ENCODE measurements around the gene NDRG2.
A peak's percentile ranks its signal among the peaks of the same experiment; 100 is the strongest.
"Not testable (repeated sequence)": the region's sequence is repeated elsewhere in the genome, so short reads cannot be mapped to it uniquely, and the experiment has no call there.

The NDRG2 gene

DNA sequence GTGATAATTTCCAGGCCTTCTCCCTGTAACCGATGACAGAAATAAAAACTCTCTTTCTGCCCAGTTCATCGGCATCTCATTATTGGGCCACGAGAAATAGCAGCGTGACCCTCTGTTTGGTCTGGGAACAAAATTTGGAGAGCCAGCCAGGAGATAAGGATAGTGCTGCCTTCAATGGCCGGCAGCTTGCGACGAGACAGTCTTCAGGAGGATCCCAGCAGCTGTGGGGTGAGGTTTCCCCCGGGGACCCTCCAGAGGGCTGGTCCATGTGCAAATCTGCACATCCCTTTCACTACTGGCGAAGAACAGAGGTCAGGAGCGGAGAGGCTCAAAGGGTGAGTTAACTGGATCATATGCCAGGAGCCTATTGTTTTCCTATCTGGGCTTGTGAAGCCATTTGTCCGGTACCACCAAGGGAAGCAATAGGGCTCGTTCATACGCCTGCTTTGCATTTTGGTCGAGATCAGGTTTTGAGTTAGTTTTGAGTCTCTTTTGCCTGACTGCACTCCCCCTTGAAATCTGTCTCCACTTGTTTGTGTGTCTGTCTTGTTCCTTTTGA is 21.0 kb downstream of the NDRG2 start:
- DNase-seq: no peak

DNA sequence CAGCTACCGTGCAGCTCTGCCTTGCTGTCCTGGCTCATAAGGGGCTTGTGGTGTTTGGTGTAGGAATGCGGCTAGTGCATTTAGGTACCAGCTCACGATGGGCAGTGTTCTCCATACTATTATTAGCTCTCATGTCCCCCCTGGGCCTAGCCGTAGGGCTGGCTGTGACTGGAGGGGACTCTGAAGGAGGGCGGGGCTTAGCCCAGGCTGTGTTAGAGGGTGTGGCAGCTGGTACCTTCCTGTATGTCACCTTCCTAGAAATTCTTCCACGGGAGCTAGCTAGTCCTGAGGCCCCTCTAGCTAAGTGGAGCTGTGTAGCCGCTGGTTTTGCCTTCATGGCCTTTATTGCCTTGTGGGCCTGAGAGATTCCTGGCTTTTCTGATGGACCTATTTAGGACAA is 23.6 kb downstream of the NDRG2 start:
- no peak for DNase-seq

DNA sequence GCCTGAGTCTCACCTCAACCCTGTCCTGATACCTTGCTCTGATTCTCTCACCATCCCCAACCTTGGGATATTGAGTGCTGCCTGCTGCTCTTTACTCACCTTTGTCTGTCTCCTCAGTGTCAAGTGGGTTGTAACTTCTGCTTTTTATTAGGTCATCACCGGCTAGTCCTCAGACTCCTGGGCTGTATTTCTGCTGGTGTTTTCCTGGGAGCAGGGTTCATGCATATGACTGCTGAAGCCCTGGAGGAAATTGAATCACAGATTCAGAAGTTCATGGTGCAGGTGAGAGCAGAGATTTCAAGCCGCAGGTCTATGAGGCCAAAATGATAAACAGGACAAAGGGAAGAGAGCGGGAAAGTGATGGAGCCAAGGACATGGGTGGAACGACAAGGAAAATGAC is 25.3 kb downstream of the NDRG2 start:
- DNase-seq: no peak

DNA sequence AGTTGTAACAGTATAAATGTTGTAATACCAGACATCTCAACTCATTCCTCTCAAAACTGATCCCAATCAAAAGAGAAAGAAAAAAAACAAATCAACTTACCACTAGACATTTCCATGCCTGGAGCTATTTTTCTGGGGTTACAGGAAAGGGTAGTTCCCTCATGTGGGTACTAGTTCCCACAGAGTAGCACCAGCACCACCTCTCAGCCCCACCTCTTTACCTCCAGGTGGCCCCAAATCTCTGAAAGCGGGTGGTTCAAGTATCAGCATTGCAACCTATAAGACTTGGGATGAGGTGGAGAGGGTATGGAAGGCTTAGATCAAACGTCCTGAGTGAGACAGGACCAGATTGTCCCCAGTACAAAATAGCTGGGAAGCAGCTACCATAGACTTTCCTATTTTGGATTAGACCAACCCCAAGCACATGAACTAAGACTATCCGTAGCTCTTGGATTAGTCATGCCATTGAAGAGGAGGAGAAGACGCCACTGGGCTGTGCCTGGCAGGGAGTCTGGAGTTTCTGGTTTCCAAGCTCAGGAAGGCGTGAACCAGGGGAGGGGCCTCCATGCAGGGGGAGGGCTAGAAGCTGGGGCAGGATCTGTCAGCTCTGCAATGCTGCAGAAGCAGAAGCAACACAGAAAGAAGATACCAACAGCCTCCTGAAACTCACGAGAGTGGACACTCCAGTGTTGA is 26.0 kb downstream of the NDRG2 start, which contains the start of gene SLC39A2:
Gene SLC39A2 (plus strand): TSS at position 620 of the 693 bp plus-strand sequence. CDS start 154 bp downstream, outside the sequence.
- DNase-seq: no peak

DNA sequence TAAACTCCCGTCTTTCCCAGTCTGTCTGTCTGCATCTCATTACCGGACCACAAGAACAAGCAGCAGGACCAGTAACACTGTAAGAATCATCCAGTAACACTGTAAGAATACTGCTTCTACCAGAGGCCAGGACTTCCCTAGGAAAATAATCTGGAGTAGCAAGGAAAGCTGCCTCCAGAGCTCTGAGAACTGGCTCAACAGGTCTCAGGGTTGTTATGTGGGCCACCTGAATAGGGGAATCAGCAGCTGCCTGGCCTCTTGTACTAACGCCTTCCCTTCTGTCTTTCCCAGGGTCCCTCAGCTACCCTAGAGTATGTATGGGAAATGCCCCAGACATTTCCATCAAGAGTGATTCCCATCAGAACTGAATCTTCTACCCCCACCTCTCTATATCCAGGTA is 26.7 kb downstream of the NDRG2 start:
- no peak for DNase-seq

DNA sequence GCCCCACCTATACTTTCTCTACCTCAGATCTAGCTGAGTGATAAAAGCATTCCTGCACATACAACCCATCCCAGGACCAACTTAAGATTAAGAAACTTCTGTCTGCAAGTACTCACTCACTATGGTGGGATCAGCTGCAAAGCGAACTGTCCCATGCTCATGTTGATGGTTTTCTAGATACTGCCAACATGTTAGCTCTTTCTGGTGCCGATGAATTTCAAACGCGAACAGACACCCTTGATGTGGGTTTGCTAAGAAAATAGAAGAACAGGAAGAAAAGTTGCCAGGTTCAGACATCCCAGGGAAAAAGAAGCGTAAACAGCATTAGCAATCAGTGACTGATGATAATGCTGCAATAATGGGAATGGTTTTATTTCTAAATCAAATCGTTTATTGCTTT is 27.3 kb downstream of the NDRG2 start:
- DNase-seq: no peak

DNA sequence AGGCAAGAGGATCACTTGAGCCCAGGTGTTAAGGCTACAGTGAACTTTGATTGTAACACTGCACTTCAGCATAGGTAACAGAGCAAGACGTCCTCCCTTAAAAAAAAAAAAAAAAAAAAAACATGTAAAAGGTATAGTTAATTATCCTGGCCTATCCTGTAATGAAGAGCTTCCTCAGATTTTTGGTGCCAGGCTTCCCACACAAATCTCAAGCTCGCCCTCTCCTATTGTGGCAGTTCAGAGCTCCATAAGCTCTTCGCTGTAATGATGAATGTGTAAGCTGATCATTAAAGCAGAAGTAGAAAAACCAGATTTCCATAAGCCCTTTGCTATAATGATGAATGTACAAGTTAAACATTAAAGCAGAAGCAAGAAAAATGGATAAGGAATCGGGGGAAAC is 27.7 kb downstream of the NDRG2 start:
- no peak for DNase-seq

DNA sequence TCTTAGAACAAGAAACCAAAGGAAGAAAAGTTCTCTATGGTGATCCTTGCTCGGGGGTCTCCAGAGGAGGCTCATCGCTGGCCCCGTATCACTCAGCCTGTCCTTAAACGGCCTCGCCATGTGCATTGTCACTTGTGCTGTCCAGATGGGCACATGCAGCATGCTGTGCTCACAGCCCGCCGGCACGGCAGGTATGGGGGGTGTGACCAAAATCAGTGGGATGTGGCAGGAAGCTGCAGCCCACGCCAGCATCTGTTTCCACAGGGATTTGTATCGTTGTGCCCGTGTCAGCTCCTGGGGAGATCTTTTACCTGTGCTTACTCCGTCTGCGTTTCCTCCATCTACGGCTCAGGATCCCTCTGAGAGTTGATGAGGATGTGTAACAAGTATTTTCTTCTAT is 28.3 kb downstream of the NDRG2 start:
- DNase-seq: no peak

DNA sequence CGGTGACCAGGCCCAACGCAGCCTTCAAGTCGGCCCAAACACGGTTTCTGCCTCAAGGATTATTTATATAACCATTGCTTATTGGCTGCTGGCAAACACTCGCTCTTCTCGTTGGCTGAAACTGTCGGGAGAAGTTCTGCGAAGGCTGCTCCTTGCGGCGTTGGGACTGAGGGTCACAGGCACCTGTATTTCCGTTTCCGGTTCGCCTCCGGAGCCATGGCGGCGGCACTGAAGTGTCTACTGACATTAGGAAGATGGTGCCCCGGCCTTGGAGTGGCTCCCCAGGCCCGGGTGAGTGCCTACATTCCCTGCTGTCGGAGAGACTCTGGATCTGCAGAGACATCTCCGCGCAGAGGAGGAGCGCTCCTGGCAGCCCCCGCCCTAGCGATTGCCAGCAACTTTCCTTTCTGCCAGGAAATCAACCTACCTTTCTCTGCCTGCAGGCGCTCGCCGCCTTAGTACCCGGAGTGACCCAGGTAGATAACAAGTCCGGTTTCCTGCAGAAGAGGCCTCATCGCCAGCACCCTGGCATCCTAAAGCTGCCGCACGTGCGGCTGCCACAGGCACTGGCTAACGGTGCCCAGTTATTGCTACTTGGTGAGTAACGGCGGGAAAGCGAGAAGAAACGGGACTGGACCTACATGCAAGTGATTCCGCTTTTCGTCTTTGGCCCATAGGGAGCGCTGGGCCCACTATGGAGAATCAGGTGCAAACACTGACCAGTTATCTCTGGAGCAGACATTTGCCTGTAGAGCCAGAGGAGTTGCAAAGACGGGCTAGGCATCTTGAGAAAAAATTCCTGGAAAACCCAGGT is 34.9 kb downstream of the NDRG2 start, which contains the start of gene METTL17:
Gene METTL17 (plus strand): TSS at position 194 of the 814 bp plus-strand sequence. CDS start 23 bp downstream, at position 217.
- peak; percentile 90 for DNase-seq

DNA sequence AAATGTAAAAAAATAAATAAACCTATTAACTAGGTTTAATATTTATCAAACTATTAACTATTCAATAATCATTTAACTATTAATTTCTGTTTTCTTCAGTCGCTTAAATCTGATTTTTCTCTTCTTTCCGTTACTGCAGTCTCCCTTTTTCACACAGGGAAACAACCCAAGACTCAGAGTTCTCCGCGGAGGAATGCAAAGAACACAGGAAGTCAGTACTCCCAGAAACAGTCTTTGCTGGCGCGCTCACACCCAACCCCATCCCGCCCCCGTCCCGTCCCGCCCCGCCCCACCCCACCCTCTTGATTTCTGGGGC is 35.4 kb downstream of the NDRG2 start:
- DNase-seq: no peak

DNA sequence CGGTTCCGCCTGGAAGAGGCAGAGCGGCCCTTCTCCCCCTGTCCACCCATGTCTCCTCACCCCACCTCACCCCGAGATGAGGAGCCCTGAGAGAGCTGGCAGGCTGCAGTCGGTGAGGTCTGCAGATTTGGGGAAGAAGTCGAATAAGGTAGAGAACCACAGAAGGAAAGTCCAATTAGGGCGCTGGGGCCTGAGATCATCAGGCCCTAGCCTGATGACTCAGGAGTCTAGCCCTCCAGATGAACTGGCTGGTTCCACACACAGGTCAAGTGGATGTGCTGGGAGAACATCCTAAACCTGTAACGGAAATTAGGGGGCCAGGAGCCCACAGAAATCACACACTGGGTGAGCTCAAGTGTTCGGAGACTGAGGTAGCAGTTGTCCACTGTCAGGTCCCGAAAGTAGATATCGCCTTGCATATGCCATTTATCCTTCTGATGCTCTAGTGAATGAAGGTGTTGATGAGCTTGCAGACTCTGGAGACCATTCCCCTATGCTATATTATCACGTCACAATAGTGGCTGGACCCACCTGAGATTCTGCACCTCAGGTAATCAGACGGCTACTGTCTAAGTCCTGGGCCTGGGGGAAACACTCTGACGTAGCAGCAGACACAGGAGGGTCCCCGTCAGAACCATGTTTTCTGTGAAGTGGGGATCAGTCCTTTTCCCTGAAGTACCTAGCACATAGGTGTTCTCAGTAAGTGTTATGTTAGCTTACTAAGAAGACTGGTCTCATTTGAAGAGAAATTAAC is 36.0 kb downstream of the NDRG2 start:
- no peak for DNase-seq

DNA sequence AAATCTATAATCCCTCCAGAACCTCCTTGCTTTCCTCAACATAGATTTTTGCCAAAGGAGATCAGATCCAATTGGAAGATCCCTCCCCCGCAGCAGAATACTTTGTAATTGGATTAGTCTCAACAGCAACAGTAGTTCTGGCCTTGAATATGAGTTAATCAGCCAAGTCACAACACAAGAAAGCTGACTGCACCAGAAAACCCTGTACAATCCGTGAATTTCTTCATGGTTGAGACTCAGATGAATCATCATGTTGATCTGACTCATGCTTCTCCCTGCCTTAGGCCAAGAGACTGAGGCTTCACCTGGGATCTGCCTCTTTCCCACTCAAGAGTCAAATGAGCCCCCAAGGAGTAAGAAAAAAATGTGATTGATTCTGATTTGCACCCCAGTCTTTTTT is 38.0 kb downstream of the NDRG2 start:
- DNase-seq: no peak

DNA sequence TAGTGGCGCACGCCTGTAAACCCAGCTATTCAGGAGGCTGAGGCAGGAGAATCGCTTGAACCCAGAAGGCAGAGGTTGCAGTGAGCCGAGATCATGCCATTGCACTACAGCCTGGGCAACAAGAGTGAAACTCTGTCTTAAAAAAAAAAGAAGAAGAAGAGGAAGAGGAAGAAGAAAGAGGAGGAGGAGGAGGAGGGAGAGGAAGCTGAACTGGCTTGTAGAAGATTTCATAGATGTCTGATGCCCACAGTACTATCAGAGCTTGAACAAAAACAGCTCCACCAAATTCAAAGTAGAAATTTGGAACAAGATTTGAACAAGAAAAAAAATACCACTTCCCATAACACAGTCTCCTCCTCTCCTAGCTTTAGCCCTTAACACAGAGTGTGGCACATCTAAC is 39.2 kb downstream of the NDRG2 start:
- DNase-seq: not testable (repeated sequence)

DNA sequence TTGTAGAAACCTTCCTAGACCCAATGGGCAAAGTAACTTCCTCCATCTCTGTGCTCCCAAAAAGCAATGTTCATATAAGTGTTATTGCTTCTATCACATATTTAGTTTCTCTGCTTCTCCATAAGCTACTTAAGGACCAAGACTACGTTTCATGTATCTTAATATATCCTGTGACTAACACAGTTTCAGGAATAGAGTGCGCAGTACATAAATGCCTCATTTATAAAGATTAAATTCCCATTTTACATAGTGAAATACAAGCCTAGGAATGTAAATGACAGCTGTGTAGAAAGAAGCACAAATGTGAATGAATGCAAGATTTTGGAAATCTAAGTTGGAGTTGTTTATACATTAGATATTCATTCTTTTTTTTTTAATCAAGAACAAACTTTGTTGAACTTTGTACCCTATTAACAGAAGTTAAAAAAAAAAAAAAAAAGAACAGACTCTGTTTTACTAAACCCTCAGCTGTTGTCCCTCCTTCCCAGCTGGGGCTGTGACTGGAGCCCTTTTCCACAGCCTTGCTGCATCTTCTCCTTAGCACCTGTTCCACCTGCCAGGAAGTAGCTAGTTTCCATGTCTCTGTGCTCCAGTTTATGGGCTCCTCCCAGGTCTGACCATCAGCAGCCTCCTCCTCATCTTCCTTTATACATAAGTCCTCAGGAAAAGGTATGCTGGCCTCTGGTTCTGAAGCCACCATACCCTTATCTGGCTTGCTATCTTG is 42.1 kb downstream of the NDRG2 start:
- no peak for DNase-seq

DNA sequence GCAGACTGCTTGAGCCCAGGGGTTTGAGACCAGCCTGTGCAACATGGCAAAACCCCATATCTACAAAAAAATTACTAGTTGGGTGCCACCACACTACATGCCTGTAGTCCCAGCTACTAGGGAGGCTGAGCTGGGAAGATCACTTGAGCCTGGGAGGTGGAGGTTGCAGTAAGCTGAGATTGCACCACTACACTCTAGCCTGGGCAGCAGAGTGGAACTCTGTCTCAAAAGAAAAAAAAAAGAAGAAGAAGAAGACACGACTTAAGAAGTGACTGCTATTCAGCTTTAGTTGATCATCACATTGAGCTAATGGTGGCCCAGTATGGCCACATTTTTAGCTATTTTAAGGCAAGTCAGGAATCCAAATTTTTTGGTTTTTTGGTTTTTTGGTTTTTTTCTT is 44.0 kb downstream of the NDRG2 start:
- no peak for DNase-seq

DNA sequence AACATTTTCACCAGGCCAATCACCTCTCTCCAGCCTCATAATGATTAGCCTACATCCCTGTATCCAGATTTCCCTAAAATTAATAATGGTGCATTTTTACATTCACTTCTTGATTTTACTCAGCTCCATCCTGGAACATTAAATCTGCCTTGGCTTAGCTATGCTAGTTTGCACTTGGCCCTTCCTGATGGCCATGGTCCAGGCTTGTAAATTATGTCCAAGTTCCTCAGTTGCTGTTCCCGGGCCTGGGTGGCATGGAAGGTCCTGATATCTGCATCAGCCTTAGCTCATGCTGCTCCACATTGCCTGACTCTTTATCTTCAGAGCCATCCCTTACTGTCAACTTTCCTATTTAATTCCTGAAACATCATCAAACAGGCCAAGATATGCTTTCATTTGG is 46.2 kb downstream of the NDRG2 start:
- DNase-seq: no peak

DNA sequence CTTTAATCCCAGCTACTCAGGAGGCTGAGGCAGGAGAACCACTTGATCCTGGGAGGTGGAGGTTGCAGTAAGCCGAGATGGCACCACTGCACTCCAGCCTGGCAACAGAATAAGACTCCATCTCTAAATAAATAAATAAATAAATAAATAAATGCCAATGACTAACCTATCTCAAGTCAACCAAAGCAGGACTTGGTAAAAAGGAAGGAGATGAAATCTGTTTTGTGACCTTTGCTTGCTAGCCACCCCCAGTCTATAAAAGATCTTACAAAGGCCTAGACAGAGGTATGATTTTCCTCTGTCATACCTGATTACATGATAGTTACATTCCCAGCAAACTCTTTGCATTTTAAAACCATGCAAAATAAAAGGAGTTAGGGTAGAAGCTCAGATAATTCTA is 48.6 kb downstream of the NDRG2 start:
- DNase-seq: no peak

DNA sequence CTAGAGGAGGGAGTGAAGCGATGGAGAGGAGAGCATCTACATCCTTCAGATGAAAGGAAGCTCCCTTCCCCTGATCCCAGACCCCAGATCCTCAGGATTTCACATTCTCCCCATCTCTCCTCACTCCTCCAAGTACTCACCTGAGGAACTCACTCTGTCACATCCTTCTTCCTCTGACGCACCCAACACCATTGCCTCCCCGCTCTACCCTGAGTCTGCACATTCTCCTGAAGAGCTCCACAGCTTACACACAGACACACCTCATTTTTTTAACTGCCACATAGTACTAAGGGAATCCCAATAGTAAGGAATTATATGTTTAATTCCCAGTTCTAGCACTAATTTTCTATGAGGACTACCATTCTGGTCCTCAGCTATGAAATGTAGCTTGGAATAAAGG is 51.4 kb downstream of the NDRG2 start:
- no peak for DNase-seq

DNA sequence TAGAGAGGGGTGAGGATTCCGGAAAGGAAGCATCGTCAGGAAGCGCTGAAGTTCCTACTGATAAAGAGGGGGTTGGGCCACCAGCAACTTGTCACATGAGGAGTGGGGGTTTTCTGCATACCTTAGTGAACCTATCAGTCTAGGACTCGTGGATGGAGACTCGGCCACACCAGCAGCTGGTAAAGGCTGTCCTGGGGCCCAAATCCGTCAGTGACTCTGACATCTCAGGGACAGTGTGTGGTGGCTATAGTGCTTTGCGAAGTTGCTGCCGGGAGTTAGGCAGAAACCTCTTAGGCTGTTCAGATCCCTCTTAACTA is 53.2 kb downstream of the NDRG2 start:
- DNase-seq: no peak

DNA sequence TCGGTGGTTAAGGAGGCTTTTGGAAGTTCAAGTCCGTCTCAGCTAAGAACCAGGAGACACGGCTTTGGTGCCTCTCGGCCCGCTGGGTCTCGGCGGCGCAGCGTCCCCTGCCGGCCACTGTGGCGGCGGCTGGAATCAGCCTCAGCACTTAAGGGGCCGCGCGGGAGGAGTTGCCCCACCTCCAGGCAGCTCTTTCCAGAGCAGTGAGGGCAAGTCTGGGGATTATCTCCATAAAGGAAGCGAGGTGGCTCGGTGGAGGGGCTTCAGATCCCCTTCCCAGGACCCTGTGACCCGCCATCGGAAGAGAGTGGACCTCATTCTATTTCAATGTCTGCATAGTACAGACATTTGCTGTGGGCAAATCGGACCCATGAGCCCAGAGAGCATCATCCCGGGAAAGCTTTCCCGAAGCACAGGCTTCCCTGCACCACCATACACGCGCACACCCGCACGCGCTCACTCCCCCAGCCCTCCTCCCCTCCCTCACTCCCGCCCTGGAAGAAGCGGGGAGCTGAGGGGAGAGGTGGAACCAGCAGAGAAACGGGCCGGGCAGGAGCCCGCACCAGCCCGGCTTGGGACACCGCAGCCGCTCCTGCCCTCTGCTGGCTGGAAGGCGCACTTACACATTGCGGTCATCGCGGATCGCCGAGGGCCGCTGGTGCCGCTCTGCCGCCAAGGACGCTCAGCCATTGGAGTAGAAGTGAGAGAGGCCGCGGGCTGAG is 53.7 kb downstream of the NDRG2 start:
- DNase-seq: peak; percentile 74

DNA sequence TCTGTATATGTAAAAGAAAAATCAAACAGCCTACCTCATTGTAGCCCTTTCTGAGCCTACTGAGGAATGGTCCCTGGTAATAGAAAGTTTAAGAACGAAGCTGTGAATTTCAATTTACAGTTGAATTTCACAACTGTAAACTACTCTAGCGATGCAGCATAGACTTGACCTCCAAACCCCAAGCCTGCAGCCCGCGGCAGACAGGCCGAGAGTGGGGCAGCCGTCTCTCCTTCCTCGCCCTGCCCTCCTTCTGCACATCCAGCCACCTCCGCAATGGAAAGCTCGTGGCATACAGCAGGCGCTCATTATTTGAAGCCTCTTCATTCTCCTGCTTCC is 54.2 kb downstream of the NDRG2 start:
- no peak for DNase-seq

DNA sequence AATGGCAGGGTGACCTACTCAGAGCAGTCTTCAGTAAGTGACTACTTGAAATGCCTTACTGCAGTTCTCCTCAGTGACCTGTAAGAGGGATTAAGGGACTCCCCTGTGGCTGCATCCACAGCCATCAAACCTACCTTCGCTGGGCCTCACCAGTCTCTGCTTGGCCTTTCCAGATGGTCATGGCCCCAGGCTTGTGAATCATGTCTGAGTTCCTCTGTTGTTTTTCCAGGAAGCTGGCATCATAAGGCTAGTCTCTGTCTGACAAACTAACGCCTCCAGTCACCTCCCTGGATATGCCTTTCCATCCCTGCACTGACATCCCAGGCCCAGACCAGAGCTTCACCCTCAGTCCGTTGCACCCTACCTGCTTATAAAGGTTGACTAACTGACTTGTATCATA is 55.5 kb downstream of the NDRG2 start:
- DNase-seq: no peak

Measured in GDM1 (cell line).